Astrocyte (in vitro differentiated cells and primary cell): ENCODE results near the gene CTSF. TPM values are rescaled to one million over a fixed set of nuclear protein-coding genes. Genes with fewer than 3 reads are reported as not detected.

Source experiments
- DNase-seq: peaks from one replicate; pipeline ENCODE4 v3.0.0-alpha.2; 2010; ENCODE audit warnings: low read depth
- FAIRE-seq: peaks from 2 replicates; lab custom pipeline; 2011; peaks lifted over from hg19 to GRCh38; lab: Jason Lieb, UNC
- H2AFZ ChIP-seq: 2 replicates; pipeline ENCODE4 v1.6.0; 2012; ENCODE audit warnings: low read depth, low read length, inconsistent platforms
- H3K27ac ChIP-seq: 2 replicates; pipeline ENCODE4 v1.5.1; 2011; ENCODE audit warnings: low read depth, low read length, inconsistent platforms
- H3K27me3 ChIP-seq: 2 replicates; pipeline ENCODE4 v1.6.0; 2011; ENCODE audit warnings: low read length, inconsistent platforms; ENCODE audit not compliant: insufficient read depth
- H3K36me3 ChIP-seq: 2 replicates; pipeline ENCODE4 v1.5.1; 2011; ENCODE audit warnings: low read length, inconsistent platforms; ENCODE audit not compliant: insufficient read depth
- H3K4me1 ChIP-seq: 2 replicates; pipeline ENCODE4 v1.5.1; 2011; ENCODE audit warnings: low read length, inconsistent platforms; ENCODE audit not compliant: insufficient read depth
- H3K4me2 ChIP-seq: 2 replicates; pipeline ENCODE4 v1.6.0; 2012; ENCODE audit warnings: low read length, inconsistent platforms
- H3K4me3 ChIP-seq: 2 replicates; pipeline ENCODE4 v1.5.1; 2011; ENCODE audit warnings: low read depth, mild to moderate bottlenecking, low read length, inconsistent platforms; ENCODE audit not compliant: insufficient read depth
- H3K79me2 ChIP-seq: 2 replicates; pipeline ENCODE4 v1.6.0; 2012; ENCODE audit warnings: mild to moderate bottlenecking, low read length, inconsistent platforms; ENCODE audit not compliant: insufficient read depth
- H3K9ac ChIP-seq: 2 replicates; pipeline ENCODE4 v1.6.0; 2012; ENCODE audit warnings: mild to moderate bottlenecking, low read length, inconsistent platforms
- H3K9me3 ChIP-seq: 2 replicates; pipeline ENCODE4 v1.5.1; 2012; ENCODE audit warnings: low read depth, mild to moderate bottlenecking, low read length, inconsistent platforms; ENCODE audit not compliant: insufficient read depth
- H4K20me1 ChIP-seq: 2 replicates; pipeline ENCODE4 v1.6.0; 2012; ENCODE audit warnings: low read length, inconsistent platforms; ENCODE audit not compliant: insufficient read depth
- H3K27ac Mint-ChIP-seq: one replicate; pipeline ENCODE4 v1.8.0; 2021; ENCODE audit warnings: mild to moderate bottlenecking, mixed read lengths; ENCODE audit not compliant: unreplicated experiment
- H3K27me3 Mint-ChIP-seq: one replicate; pipeline ENCODE4 v1.8.0; 2021; ENCODE audit warnings: low read depth, mixed read lengths; ENCODE audit not compliant: unreplicated experiment
- H3K36me3 Mint-ChIP-seq: one replicate; pipeline ENCODE4 v1.8.0; 2021; ENCODE audit warnings: low read depth, mixed read lengths; ENCODE audit not compliant: unreplicated experiment
- H3K4me1 Mint-ChIP-seq: one replicate; pipeline ENCODE4 v1.8.0; 2021; ENCODE audit warnings: low read depth, mixed read lengths; ENCODE audit not compliant: unreplicated experiment
- H3K4me3 Mint-ChIP-seq: one replicate; pipeline ENCODE4 v1.8.0; 2021; ENCODE audit warnings: mild to moderate bottlenecking, moderate library complexity, mixed read lengths; ENCODE audit not compliant: unreplicated experiment
- H3K9me3 Mint-ChIP-seq: one replicate; pipeline ENCODE4 v1.8.0; 2021; ENCODE audit warnings: mild to moderate bottlenecking, mixed read lengths; ENCODE audit not compliant: unreplicated experiment
- EZH2 ChIP-seq: IDR thresholded peaks from 2 replicates; pipeline ENCODE4 v1.6.1; 2012; ENCODE audit warnings: mild to moderate bottlenecking, low read length, inconsistent platforms; ENCODE audit not compliant: insufficient read depth
- total RNA-seq: library from RNA; stranded (reverse); gene quantifications from 2 replicates; pipeline ENCODE4 v1.2.1, GENCODE V29; 2021
- TF ChIP-seq, protein P1 (sequence below): IDR thresholded peaks from 2 replicates; pipeline ENCODE4 v1.5.1; 2011; ENCODE audit warnings: low read depth, mild to moderate bottlenecking, inconsistent platforms, low read length, moderate library complexity; ENCODE audit not compliant: insufficient read depth

CTSF gene
- total RNA-seq, 1 donor from 2014 or later = 1.5 TPM

DNA sequence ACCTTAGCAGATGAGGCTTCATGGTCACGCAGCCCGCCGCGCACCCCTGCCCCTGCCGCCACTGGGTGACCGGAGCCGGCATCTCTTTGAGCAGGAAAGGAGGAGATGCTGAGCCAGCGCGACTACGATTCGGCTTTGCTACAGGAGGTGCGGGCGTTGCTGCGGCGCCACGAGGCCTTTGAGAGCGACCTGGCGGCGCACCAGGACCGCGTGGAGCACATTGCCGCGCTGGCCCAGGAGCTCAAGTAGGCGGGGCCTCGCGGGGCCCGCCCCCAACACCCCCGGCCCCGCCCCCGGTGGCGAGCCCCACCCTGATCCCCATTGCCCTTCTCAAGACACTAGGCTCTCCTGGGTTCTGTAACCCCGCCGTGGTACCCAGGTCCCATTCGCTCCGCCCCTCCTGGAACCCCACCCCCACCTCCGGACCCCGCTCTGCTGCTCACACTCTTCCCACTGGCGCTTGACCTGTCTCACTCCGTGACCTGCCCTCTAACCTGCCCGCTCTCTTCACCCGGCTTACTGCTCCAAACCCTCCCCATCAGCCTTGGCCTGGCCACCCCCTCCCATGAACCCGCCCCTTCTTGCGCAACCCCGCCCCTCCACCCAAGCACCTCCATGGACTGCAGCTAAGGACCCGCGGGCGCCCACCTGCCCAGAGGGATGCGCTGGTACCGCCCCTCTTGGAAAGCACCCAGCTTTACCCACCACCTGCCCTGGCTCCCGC, 9.1 kb downstream of the CTSF start:
- Histone ChIP-seq H3K4me2 (no peak overlapping the region), H4K20me1 (no peaks in the 10 kb centered on the region), H3K4me3 (no peak overlapping the region), H3K9ac (no peak overlapping the region), H3K9me3 (no peaks in the 10 kb centered on the region), H3K36me3 (no peaks in the 10 kb centered on the region), H3K27me3 (peaks cover 2% of the 10 kb centered on the region), H2AFZ (peak overlapping the region; percentile 63), H3K4me1 (no peaks in the 10 kb centered on the region), H3K79me2 (no peaks in the 10 kb centered on the region), H3K27ac (no peak overlapping the region)
- no peak overlapping the region for H3K27ac Mint-ChIP-seq
- peaks cover 26% of the 10 kb centered on the region for H3K27me3 Mint-ChIP-seq
- no peak overlapping the region for H3K4me3 Mint-ChIP-seq
- TF ChIP-seq EZH2 = peak; percentile 70
- TF ChIP-seq, protein P1, sequence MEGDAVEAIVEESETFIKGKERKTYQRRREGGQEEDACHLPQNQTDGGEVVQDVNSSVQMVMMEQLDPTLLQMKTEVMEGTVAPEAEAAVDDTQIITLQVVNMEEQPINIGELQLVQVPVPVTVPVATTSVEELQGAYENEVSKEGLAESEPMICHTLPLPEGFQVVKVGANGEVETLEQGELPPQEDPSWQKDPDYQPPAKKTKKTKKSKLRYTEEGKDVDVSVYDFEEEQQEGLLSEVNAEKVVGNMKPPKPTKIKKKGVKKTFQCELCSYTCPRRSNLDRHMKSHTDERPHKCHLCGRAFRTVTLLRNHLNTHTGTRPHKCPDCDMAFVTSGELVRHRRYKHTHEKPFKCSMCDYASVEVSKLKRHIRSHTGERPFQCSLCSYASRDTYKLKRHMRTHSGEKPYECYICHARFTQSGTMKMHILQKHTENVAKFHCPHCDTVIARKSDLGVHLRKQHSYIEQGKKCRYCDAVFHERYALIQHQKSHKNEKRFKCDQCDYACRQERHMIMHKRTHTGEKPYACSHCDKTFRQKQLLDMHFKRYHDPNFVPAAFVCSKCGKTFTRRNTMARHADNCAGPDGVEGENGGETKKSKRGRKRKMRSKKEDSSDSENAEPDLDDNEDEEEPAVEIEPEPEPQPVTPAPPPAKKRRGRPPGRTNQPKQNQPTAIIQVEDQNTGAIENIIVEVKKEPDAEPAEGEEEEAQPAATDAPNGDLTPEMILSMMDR = no peak
- FAIRE-seq (no peak), DNase-seq (no peak)
- no peaks in the 10 kb centered on the region for H3K4me1 Mint-ChIP-seq
- no peaks in the 10 kb centered on the region for H3K36me3 Mint-ChIP-seq
- H3K9me3 Mint-ChIP-seq = peaks cover 2% of the 10 kb centered on the region

DNA sequence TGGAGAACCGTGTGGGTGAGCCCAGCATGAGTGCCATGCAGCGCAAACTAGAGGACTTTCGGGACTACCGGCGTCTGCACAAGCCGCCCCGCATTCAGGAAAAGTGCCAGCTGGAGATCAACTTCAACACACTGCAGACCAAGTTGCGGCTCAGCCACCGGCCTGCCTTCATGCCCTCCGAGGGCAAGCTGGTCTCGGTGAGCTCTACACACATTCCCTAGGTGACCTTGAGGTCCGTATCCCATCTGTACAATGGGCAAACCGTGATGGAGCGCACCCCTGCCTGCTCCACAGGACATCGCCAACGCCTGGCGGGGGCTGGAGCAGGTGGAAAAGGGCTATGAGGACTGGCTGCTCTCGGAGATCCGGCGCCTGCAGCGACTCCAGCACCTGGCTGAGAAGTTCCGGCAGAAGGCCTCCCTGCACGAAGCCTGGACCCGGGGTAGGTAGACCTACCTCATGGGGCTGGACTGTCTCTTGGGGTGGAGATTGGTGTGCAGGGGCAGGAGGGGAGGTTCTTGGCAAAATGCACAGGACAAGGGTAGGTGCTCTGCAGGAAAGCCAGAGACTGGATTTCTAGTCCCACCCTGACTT, 10.6 kb downstream of the CTSF start:
- DNase-seq = no peak
- H3K9ac ChIP-seq = no peak overlapping the region
- H3K4me3 ChIP-seq = no peak overlapping the region
- Mint-ChIP-seq H3K27me3 (peaks cover 22% of the 10 kb centered on the region), H3K4me1 (no peaks in the 10 kb centered on the region), H3K27ac (no peak overlapping the region), H3K9me3 (peaks cover 2% of the 10 kb centered on the region), H3K4me3 (no peak overlapping the region), H3K36me3 (no peaks in the 10 kb centered on the region)
- H4K20me1 ChIP-seq = no peaks in the 10 kb centered on the region
- no peak for TF ChIP-seq EZH2
- TF ChIP-seq, protein P1 = no peak
- H3K79me2 ChIP-seq = no peaks in the 10 kb centered on the region
- no peaks in the 10 kb centered on the region for H3K4me1 ChIP-seq
- H3K36me3 ChIP-seq = no peaks in the 10 kb centered on the region
- no peaks in the 10 kb centered on the region for H3K9me3 ChIP-seq
- no peak overlapping the region for H3K4me2 ChIP-seq
- H3K27ac ChIP-seq = no peak overlapping the region
- no peak overlapping the region for H2AFZ ChIP-seq
- H3K27me3 ChIP-seq = peaks cover 2% of the 10 kb centered on the region
- FAIRE-seq = no peak

DNA sequence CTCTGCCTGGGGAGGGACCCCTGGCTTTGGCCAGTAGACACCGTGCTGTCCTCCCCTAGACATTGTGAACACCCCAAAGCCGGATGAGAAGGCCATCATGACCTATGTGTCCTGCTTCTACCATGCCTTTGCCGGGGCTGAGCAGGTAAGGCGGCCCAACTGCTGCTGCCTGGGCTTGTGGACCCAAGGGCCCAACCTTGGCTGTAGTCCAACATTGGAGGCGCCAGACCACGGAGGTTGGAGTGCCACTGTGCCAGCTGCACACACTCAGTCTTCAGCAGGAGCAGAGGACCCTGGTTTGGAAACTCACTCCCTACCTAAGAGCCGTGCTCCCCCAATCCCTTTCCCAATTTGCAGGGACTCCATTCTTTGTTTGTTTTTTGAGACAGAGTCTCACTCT, 12.3 kb downstream of the CTSF start:
- FAIRE-seq = no peak
- Mint-ChIP-seq H3K36me3 (no peaks in the 10 kb centered on the region), H3K4me1 (no peaks in the 10 kb centered on the region)

More for the DNA sequence above, 12.3 kb downstream of the CTSF start:
- no peaks in the 10 kb centered on the region for H3K79me2 ChIP-seq
- TF ChIP-seq, protein P1 = no peak
- no peak for TF ChIP-seq EZH2
- Mint-ChIP-seq H3K4me3 (no peak overlapping the region), H3K9me3 (peaks cover 2% of the 10 kb centered on the region), H3K27ac (no peak overlapping the region), H3K27me3 (peaks cover 21% of the 10 kb centered on the region)
- no peak for DNase-seq
- no peak overlapping the region for H3K4me3 ChIP-seq
- H2AFZ ChIP-seq = no peak overlapping the region
- H3K36me3 ChIP-seq = no peaks in the 10 kb centered on the region
- H3K9me3 ChIP-seq = no peaks in the 10 kb centered on the region
- H3K9ac ChIP-seq = no peak overlapping the region
- H3K27me3 ChIP-seq = peaks cover 2% of the 10 kb centered on the region
- no peaks in the 10 kb centered on the region for H3K4me1 ChIP-seq
- no peaks in the 10 kb centered on the region for H4K20me1 ChIP-seq
- H3K27ac ChIP-seq = no peak overlapping the region
- no peak overlapping the region for H3K4me2 ChIP-seq
